SK-N-SH treated with all-trans-retinoic acid at 6 μM for 48 hours (cell line): ENCODE data around the gene SIRT6.

Experiments
- ATAC-seq: fragments of 200-7000 bp; cut with Tn5 transposase; 3 replicates; pipeline ENCODE4 v1.9.1; 2020; ENCODE audit warnings: mild to moderate bottlenecking, moderate library complexity
- ARNTL ChIP-seq: fragments of 450-650 bp; formaldehyde crosslinking; IDR thresholded peaks from 2 replicates; pipeline ENCODE4 v1.5.0; 2020; ENCODE audit warnings: low read depth, mild to moderate bottlenecking, moderate library complexity, borderline replicate concordance
- BACH2 ChIP-seq: fragments of 250-450 bp; sonication (Bioruptor Pico); IDR thresholded peaks from 2 replicates; pipeline ENCODE4 v1.9.0; 2021; ENCODE audit warnings: mild to moderate bottlenecking, borderline replicate concordance
- CREB5 ChIP-seq: fragments of 250-450 bp; sonication (Bioruptor Pico); IDR thresholded peaks from 2 replicates; pipeline ENCODE4 v1.5.1; 2020; ENCODE audit warnings: low read depth, mild to moderate bottlenecking, moderate library complexity
- CSDC2 ChIP-seq: fragments of 250-450 bp; sonication (Bioruptor Pico); IDR thresholded peaks from 2 replicates; pipeline ENCODE4 v1.5.0; 2020; ENCODE audit warnings: mild to moderate bottlenecking, moderate library complexity
- CSRNP3 ChIP-seq: fragments of 250-450 bp; sonication (Bioruptor Pico); IDR thresholded peaks from 2 replicates; pipeline ENCODE4 v1.5.1; 2021; ENCODE audit warnings: mild to moderate bottlenecking, moderate library complexity
- ESRRG ChIP-seq: fragments of 250-450 bp; sonication (Bioruptor Pico); IDR thresholded peaks from 2 replicates; pipeline ENCODE4 v1.6.1; 2021; ENCODE audit warnings: mild to moderate bottlenecking
- GLIS3 ChIP-seq: fragments of 250-450 bp; sonication (Bioruptor Pico); IDR thresholded peaks from 2 replicates; pipeline ENCODE4 v1.5.0; 2020; ENCODE audit warnings: mild to moderate bottlenecking, moderate library complexity
- ISL1 ChIP-seq: fragments of 250-450 bp; sonication (Bioruptor Pico); IDR thresholded peaks from 2 replicates; pipeline ENCODE4 v2.1.2; 2022; ENCODE audit warnings: mild to moderate bottlenecking, moderate library complexity
- OSR1 ChIP-seq: fragments of 250-450 bp; sonication (Bioruptor Pico); IDR thresholded peaks from 2 replicates; pipeline ENCODE4 v1.8.0; 2022; ENCODE audit warnings: moderate library complexity, mild to moderate bottlenecking, inconsistent platforms
- PATZ1 ChIP-seq: fragments of 250-450 bp; sonication (Bioruptor Pico); IDR thresholded peaks from 2 replicates; pipeline ENCODE4 v1.8.0; 2020; ENCODE audit warnings: mild to moderate bottlenecking, moderate library complexity, borderline replicate concordance
- POU6F1 ChIP-seq: fragments of 250-450 bp; sonication (Bioruptor Pico); IDR thresholded peaks from 2 replicates; pipeline ENCODE4 v1.8.0; 2021; ENCODE audit warnings: low read depth, mild to moderate bottlenecking, moderate library complexity, borderline replicate concordance
- RARB ChIP-seq: fragments of 250-450 bp; sonication (Bioruptor Pico); IDR thresholded peaks from 2 replicates; pipeline ENCODE4 v1.8.0; 2021; ENCODE audit warnings: mild to moderate bottlenecking, moderate library complexity
- SNAI2 ChIP-seq: fragments of 250-450 bp; sonication (Bioruptor Pico); IDR thresholded peaks from 2 replicates; pipeline ENCODE4 v1.5.0; 2020; ENCODE audit warnings: mild to moderate bottlenecking, moderate library complexity
- TCF4 ChIP-seq: fragments of 250-450 bp; sonication (Bioruptor Pico); IDR thresholded peaks from 2 replicates; pipeline ENCODE4 v1.8.0; 2021; ENCODE audit warnings: mild to moderate bottlenecking, moderate library complexity, borderline replicate concordance
- TOX ChIP-seq: fragments of 250-450 bp; sonication (Bioruptor Pico); IDR thresholded peaks from 2 replicates; pipeline ENCODE4 v1.8.0; 2021; ENCODE audit warnings: mild to moderate bottlenecking, moderate library complexity, borderline replicate concordance
- TSHZ2 ChIP-seq: fragments of 250-450 bp; sonication (Bioruptor Pico); IDR thresholded peaks from 2 replicates; pipeline ENCODE4 v1.5.0; 2020; ENCODE audit warnings: mild to moderate bottlenecking, moderate library complexity
- ZC3H10 ChIP-seq: fragments of 250-450 bp; sonication (Bioruptor Pico); IDR thresholded peaks from 2 replicates; pipeline ENCODE4 v1.5.1; 2021; ENCODE audit warnings: mild to moderate bottlenecking, moderate library complexity
- ZFP3 ChIP-seq: fragments of 250-450 bp; sonication (Bioruptor Pico); IDR thresholded peaks from 2 replicates; pipeline ENCODE4 v1.5.0; 2020; ENCODE audit warnings: mild to moderate bottlenecking, moderate library complexity
- ZFP30 ChIP-seq: fragments of 450-650 bp; formaldehyde crosslinking; IDR thresholded peaks from 2 replicates; pipeline ENCODE4 v1.5.0; 2022; ENCODE audit warnings: mild to moderate bottlenecking, moderate library complexity
- ZNF565 ChIP-seq: fragments of 450-650 bp; formaldehyde crosslinking; conservative IDR thresholded peaks from 2 replicates; pipeline ENCODE4 v1.5.0; 2020; ENCODE audit warnings: low read depth, mild to moderate bottlenecking, moderate library complexity
- ZNF70 ChIP-seq: fragments of 450-650 bp; formaldehyde crosslinking; IDR thresholded peaks from 2 replicates; pipeline ENCODE4 v1.5.0; 2020; ENCODE audit warnings: mild to moderate bottlenecking, moderate library complexity
- ZNF8 ChIP-seq: fragments of 450-650 bp; formaldehyde crosslinking; IDR thresholded peaks from 2 replicates; pipeline ENCODE4 v1.5.0; 2020; ENCODE audit warnings: mild to moderate bottlenecking, moderate library complexity

SIRT6 gene

GRCh38 chr19:4174895-4175668 lies 7.3 kb downstream of the SIRT6 start:
- ATAC-seq, result no peak
- TF ChIP-seq ZFP30 (no peak), PATZ1 (CRISPR knock-in tag) (no peak), ESRRG (no peak), OSR1 (no peak), ZNF70 (CRISPR knock-in tag) (no peak), BACH2 (CRISPR knock-in tag) (no peak), ZNF565 (CRISPR knock-in tag) (no peak), GLIS3 (CRISPR knock-in tag) (no peak), ZNF8 (CRISPR knock-in tag) (no peak), CSRNP3 (no peak), ISL1 (no peak), CSDC2 (CRISPR knock-in tag) (no peak), ZC3H10 (CRISPR knock-in tag) (no peak), RARB (CRISPR knock-in tag) (no peak)

GRCh38 chr19:4174213-4174894 lies 8.0 kb downstream of the SIRT6 start:
- ATAC-seq, result no peak
- TF ChIP-seq GLIS3 (CRISPR knock-in tag) (no peak), CREB5 (no peak), ISL1 (no peak)

GRCh38 chr19:4173479-4174212 lies 8.7 kb downstream of the SIRT6 start:
- peak; percentile 5; the same call in 2 of the 3 replicates for ATAC-seq
- TF ChIP-seq TOX (CRISPR knock-in tag) (no peak), OSR1 (no peak), CSRNP3 (no peak), SNAI2 (no peak), ARNTL (CRISPR knock-in tag) (no peak), POU6F1 (no peak), TSHZ2 (no peak), TCF4 (no peak), ISL1 (no peak), ZNF8 (CRISPR knock-in tag) (no peak), CREB5 (no peak), ZFP3 (CRISPR knock-in tag) (no peak)
